Measurements from ENCODE around the gene MMRN2. TPM values are rescaled to one million over a fixed set of nuclear protein-coding genes. Genes with fewer than 3 reads are reported as not detected.
"Not testable (repeated sequence)": the region's sequence is repeated elsewhere in the genome, so short reads cannot be mapped to it uniquely, and the experiment has no call there.

Gene MMRN2
- polyA plus RNA-seq, 3 donors: 20.2 to 26.5 (median 25.0) TPM

GRCh38 chr10:86946213-86947155 lies 10.9 kb downstream of the MMRN2 start:
- DNase-seq (ENCODE audit: extremely low read depth in 1 of 11, low read depth in 9 of 11, low spot score in 4 of 11): no peak

DNA sequence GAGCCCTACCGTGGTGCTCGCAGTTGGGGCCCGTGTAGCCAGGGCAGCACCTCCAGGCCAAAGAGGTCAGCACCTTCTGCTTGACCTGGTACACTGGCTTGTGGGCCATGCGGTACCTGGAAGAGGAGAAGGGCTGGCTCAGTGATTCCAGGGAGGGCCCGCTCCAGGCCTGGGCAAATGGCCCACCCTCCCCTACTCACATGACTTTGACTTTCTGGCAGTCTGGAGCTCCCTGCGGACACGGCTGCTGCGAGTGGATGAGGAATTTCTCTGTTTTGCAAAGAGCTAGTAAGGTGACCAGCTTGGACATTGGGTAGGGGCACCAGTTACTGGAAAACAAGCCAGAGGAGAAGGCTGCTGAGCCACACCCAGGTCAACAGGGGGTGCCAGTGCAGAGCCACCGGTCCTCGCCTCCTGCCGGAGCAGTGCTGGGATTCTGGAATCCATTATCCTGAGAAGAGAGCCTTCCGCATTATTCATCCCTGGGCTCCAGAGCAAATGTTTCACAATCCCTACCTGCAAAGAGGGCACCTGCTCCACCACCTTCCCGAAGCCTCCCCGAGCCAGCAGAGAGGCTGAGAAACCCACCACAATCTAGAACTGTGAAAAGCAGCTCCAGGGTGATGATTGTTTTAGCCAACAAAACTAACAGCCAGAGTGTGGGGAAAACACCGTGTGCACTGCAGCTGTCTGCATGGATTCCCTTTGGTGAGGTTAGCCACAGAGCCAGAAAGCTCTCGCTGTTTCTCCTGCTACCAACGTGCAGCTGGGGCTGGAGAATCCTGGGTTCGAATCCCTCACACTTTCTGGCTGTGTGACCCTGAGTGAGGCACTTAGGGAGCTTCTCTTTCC lies 11.8 kb downstream of the MMRN2 start:
- no peak for DNase-seq (ENCODE audit: extremely low read depth in 1 of 11, low read depth in 9 of 11, low spot score in 4 of 11)

GRCh38 chr10:86944907-86945306 lies 12.5 kb downstream of the MMRN2 start:
- DNase-seq (ENCODE audit: extremely low read depth in 1 of 11, low read depth in 9 of 11, low spot score in 4 of 11): no peak

DNA sequence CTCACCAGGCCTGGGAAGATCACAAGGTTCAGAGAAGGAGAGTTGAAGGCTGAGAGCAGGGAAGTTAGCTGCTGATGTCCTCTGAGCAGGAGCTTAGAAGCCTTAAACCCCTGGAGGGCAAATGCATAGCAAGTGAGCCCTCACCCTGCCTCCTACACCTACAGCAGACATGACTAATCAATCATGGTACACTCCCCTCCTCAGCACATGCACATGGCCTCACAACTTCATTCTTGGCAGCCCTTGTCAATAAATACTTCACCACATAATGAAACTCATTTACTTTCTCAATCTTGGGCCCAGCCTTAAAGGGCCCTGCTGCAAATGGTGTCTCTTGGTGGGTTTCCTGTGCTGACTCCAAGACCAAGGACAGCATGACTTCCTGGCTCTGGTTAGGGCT lies 12.9 kb downstream of the MMRN2 start:
- no peak for DNase-seq (ENCODE audit: extremely low read depth in 1 of 11, low read depth in 9 of 11, low spot score in 4 of 11)

DNA sequence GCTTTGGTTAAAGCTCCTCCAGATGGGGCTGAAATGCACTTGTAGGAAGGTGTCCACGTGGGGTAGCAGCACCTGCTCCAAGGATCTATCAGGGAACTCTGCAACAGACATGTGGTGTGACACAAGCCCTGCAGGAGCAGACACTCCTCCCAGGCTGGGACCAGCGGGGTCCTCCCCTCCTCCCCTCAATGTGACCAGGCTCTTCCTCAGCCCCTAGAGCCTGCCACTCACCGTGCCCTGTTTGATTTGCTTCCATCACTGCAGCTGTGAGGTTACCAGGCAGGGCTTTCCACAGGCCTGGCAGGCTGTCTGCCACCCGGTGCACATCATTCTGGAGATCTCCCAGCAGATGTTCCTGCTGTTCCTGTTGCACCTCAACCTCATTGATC lies 13.4 kb downstream of the MMRN2 start:
- no peak for DNase-seq (ENCODE audit: extremely low read depth in 1 of 11, low read depth in 9 of 11, low spot score in 4 of 11)

DNA sequence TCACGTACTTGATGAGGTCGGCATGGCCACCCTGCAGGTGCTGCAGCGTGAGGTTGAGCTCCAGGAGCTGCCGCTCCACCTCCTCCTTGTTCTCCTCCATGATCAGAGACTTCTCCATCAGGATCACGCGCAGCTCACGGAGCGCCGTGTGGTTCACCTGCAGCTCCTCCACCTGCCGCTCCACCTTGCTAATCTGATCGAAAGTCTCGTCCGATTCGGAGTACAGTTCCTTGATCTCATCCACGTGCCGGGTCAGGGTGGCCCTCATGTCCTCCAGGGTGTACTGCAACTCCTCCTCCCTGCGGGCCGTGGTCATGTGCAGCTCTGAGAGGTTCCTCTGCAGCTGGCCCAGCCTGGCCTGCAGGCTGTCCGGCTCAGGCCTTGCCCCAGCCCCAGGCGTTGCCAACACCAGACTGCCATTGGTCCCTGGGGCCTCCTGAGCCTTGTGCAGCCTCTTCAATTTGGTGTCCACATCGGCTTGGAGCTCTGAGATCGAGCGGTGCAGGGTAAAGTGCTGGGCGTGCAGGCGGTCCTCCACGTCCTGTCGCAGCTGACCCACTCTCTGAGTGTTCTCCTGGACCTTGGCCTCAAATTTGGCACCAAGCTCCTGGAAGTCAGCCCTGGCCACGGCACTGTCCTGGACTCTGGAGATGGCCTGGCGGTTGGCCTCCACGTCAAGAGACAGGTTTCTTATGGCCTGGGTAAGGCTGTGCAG lies 13.9 kb downstream of the MMRN2 start:
- DNase-seq (ENCODE audit: extremely low read depth in 1 of 11, low read depth in 9 of 11, low spot score in 4 of 11): no peak

DNA sequence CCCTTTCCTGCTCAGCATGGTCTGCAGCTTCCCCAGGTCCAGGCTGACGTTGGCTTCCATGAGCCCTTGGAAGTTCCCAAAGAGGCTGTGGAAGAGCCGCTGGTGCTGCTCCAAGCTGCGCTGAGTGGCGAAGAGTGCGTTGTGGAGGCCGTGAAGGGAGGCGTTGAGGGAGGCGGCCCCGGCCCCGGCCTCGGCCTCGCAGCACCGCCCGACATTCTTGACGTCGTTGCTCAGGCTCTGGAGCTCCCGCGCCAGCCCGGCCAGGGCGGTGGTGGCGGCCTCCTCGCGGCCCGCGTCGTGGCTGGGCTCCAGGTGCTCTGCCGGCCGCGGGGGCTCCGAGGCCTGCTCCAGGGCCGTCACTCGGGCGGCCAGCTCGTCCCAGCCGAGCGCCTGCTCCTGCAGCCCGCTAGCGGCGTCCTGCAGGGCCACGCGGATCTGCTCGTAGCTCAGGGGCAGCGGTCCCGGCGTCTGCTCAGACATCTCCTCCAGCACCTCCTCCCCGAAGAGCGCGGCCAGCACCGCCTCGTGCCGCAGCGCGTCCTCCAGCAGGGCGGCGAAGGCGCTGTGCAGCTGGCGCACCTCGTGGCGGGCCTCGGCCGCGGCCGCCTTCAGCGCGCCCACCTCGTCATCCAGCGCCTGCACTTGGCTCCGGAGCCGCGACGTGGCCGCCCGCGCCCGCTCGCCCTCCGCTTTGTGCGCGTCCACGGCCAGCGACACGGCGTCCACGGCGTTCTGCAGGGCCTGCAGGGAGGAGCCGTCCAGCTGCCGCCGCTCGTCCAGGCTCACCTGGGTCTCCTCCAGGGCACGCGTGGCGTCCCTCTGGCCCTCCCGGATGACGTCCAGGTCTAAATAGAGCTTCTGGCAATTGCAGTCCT lies 14.7 kb downstream of the MMRN2 start:
- DNase-seq (ENCODE audit: extremely low read depth in 1 of 11, low read depth in 9 of 11, low spot score in 4 of 11): no peak

DNA sequence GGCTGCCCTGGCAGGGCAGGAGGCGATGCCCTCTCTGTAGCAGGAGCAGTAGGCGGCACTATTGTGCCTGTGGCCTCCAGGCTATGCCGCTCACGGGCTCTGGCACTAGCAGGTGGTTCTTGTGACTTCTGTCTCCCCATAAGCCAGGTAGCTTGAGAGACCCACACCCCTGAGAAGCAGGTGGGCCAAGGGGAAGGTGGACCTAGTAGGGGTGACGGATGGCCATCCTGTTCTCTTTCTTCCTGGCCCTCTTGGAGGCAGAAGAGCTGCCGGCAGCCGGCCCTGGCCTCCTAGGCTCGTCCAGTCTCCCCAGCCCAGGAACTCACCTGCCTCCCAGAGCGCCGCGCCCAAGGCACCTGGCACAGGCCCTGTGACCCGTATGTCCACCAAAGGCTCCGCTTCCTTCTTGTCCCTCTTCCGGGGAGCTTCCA lies 15.4 kb downstream of the MMRN2 start:
- DNase-seq (ENCODE audit: extremely low read depth in 1 of 11, low read depth in 9 of 11, low spot score in 4 of 11): no peak

DNA sequence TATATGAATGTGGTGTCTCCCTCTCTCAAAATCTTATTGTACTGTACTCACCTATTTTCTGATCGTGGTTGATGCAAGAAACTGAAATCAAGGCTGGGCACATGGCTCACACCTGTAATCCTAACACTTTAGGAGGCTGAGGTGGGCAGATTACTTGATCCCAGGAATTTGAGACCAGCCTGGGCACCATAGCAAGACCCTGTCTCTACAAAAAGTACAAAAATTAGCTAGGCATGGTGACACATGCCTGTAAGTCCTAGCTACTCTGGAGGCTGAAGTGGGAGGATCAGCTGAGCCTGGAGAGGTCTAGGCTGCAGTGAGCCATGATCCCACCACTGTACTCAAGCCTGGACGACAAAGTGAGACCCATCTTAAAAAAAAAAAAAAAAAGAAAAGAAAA lies 16.0 kb downstream of the MMRN2 start:
- DNase-seq (ENCODE audit: extremely low read depth in 1 of 11, low read depth in 9 of 11, low spot score in 4 of 11): no peak

DNA sequence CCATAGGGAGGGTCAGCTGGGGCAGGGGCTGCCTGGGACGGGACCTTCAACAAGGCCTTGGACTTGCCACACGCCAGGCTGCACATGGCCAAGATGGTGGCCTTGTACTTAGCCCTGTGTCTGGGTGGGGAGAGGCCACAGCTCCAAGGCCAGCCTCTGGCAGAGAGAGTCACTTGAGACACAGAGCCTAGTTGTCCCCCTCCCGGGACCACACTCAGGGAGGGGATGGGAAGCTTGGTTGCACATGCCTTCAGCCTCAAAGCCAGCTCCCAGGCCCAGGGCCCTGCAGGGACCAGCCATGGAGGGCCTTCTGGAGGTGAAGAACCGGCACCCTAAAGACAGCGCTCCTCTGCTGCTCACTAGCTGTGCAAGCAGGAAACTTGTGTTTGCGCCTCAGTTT lies 16.7 kb downstream of the MMRN2 start:
- DNase-seq (ENCODE audit: extremely low read depth in 1 of 11, low read depth in 9 of 11, low spot score in 4 of 11): no peak

GRCh38 chr10:86940076-86940475 lies 17.3 kb downstream of the MMRN2 start:
- DNase-seq (ENCODE audit: extremely low read depth in 1 of 11, low read depth in 9 of 11, low spot score in 4 of 11): not testable (repeated sequence)

DNA sequence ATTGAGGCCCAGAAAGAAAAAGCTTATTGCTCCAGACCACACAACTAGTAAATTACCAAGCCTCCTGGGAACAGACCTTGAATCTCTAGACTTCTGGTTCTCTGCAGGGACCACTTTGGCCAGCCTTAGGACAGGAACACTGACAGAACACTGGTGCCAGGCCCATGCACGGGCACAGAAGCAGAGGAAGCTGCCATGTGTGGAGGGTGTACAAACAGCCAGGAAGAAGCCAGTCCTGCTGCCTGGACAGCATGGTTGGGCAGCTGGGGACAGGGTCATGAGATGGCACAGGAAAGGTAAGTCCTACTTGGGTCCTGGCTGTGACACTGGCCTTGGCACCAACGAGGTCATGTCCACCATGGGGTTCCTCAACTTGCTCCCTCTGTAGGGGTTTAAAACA lies 19.2 kb downstream of the MMRN2 start:
- no peak for DNase-seq (ENCODE audit: extremely low read depth in 1 of 11, low read depth in 9 of 11, low spot score in 4 of 11)

- DNase-seq (ENCODE audit: extremely low read depth in 1 of 11, low read depth in 9 of 11, low spot score in 4 of 11): no peak
Observed at GRCh38 chr10:86937502-86938154, 19.8 kb downstream of the MMRN2 start.

DNA sequence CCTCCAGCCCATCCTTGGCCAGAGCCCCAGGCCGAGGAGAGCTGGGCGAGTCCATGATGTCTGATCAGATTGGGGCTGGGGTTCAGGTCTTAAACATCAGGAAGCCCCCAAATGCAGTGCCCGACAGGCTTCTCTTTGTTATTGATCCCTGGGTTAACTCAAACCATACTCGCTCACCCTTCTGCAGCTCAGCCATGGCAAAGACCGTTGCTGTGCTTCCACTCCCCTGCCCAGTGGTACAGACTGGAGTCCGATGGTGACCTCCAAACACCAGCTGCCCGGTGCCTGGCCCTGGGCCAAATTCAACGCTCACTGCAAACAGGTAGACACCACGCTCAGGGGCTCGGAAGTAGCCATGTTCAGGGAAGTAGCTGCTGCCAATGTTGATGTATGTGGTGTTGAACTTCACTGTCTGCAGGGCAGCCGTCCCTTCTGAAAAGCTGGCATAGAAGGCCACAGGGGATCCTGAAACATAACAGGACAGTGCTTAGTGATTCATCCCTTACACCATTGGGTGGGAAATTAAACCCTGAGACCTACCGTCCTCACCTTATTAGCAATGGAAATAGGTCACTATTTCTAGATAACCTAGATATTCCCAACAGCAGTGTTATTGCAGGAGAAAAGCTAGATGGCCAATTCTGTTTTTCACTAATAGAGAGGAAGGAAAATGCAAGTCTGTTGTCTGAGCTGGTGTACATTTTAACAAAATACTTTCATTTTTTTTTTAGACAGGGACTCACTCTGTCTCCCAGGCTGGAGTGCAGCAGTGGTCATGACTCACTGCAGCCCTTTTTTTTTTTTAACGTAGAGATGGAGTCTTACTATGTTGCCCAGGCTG lies 20.5 kb downstream of the MMRN2 start:
- DNase-seq (ENCODE audit: extremely low read depth in 1 of 11, low read depth in 9 of 11, low spot score in 4 of 11): no peak

DNA sequence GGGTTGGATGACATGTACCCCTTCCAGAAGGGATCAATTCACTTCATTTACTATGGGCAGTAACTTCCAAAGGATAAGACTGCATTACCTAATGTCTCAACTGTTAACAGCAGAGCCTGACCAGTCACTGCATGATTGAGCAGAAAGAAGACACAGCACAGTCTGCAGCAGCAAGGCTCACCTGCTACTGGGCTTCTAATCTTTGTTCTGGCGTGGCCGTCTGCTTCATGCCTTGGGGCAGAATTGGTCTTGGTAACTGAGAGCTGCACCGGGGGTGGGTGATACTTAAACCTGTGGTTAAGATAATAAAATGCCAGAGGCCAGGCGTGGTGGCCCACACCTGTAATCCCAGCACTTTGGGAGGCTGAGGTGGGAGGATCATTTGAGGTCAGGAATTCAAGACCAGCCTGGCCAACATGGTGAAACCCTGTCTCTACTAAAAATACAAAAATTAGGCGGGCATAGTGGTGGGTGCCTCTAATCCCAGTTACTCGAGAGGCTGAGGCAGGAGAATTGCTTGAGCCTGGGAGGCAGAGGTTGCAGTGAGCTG lies 23.2 kb downstream of the MMRN2 start:
- not testable (repeated sequence) for DNase-seq (ENCODE audit: extremely low read depth in 1 of 11, low read depth in 9 of 11, low spot score in 4 of 11)

GRCh38 chr10:86932674-86933073 lies 24.7 kb downstream of the MMRN2 start:
- no peak for DNase-seq (ENCODE audit: extremely low read depth in 1 of 11, low read depth in 9 of 11, low spot score in 4 of 11)

DNA sequence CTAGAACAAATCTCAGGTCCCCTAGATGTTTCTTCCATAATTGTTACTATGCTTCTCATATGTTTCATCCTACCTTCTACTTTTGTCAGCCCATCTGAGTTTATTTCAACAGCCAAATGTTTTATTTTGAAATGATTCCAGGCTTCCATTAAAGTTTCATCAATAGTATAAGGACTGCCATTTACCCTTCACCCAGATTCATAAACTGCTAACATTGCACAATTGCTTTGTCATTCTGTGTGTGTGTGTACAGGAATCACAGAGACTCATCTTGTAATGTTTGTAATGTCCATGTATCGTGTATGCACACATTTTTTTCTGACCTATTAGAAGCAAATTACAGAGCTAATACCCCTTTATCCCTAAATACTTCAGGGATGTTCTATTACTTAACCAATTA lies 25.5 kb downstream of the MMRN2 start:
- DNase-seq (ENCODE audit: extremely low read depth in 1 of 11, low read depth in 9 of 11, low spot score in 4 of 11): no peak
